HepG2 (cell line): ENCODE measurements around the gene ANKRD52. TPM values are rescaled to one million over a fixed set of nuclear protein-coding genes. Genes with fewer than 3 reads are reported as not detected.

Source experiments
- ELF4 ChIP-seq: sonication (generic); formaldehyde crosslinking; IDR thresholded peaks from 2 replicates; pipeline ENCODE4 v1.5.0; 2020; ENCODE audit warnings: missing genetic modification reagents, mild to moderate bottlenecking, moderate library complexity, borderline replicate concordance
- MED13 ChIP-seq: sonication (generic); formaldehyde crosslinking; IDR thresholded peaks from 2 replicates; pipeline ENCODE4 v1.5.0; 2020; ENCODE audit warnings: missing genetic modification reagents
- NFATC3 ChIP-seq: sonication (generic); formaldehyde crosslinking; IDR thresholded peaks from 2 replicates; pipeline ENCODE4 v1.5.1; 2020; ENCODE audit warnings: mild to moderate bottlenecking, missing genetic modification reagents
- REL ChIP-seq: sonication (generic); formaldehyde crosslinking; conservative IDR thresholded peaks from 2 replicates; pipeline ENCODE4 v1.8.0; 2022; ENCODE audit warnings: mild to moderate bottlenecking, missing genetic modification reagents, moderate library complexity
- TAF15 ChIP-seq: fragments of 200-400 bp; formaldehyde crosslinking; IDR thresholded peaks from one replicate; pipeline ENCODE4 v1.6.1; 2018; ENCODE audit warnings: mild to moderate bottlenecking, low read depth, low read length; ENCODE audit not compliant: poor library complexity, severe bottlenecking
- TCF12 ChIP-seq, 2 experiments: fragments of 450-650 bp in 1 of 2; sonication (generic) in 1 of 2; formaldehyde crosslinking in 1 of 2; IDR thresholded peaks; 2 replicates each; pipeline versions ENCODE4 v1.6.1 to v1.8.0; 2017 to 2022; ENCODE audit warnings: antibody characterized with exemption in 1 of 2, mild to moderate bottlenecking in 1 of 2, missing genetic modification reagents in 1 of 2, moderate library complexity in 1 of 2
- ZMAT3 ChIP-seq: sonication (generic); formaldehyde crosslinking; conservative IDR thresholded peaks from 2 replicates; pipeline ENCODE4 v1.7.0; 2021; ENCODE audit warnings: missing genetic modification reagents
- ZNF124 ChIP-seq: sonication (generic); formaldehyde crosslinking; IDR thresholded peaks from 2 replicates; pipeline ENCODE4 v1.4.0; 2020; ENCODE audit warnings: missing genetic modification reagents
- ZNF136 ChIP-seq: sonication (generic); formaldehyde crosslinking; IDR thresholded peaks from 2 replicates; pipeline ENCODE4 v1.8.1; 2022; ENCODE audit warnings: low read depth, mild to moderate bottlenecking, moderate library complexity, missing genetic modification reagents
- ZNF224 ChIP-seq: sonication (generic); formaldehyde crosslinking; IDR thresholded peaks from 2 replicates; pipeline ENCODE4 v1.5.0; 2020; ENCODE audit warnings: mild to moderate bottlenecking, missing genetic modification reagents
- ZNF296 ChIP-seq: sonication (generic); formaldehyde crosslinking; conservative IDR thresholded peaks from 2 replicates; pipeline ENCODE4 v1.5.0; 2020; ENCODE audit warnings: mild to moderate bottlenecking, missing genetic modification reagents
- ZNF674 ChIP-seq: sonication (generic); formaldehyde crosslinking; IDR thresholded peaks from 2 replicates; pipeline ENCODE4 v1.5.0; 2020; ENCODE audit warnings: low read depth, mild to moderate bottlenecking, missing genetic modification reagents
- ZNF678 ChIP-seq: sonication (generic); formaldehyde crosslinking; IDR thresholded peaks from 2 replicates; pipeline ENCODE4 v1.4.0; 2020; ENCODE audit warnings: mild to moderate bottlenecking, missing genetic modification reagents
- ZNF746 ChIP-seq: sonication (generic); formaldehyde crosslinking; IDR thresholded peaks from 2 replicates; pipeline ENCODE4 v1.8.0; 2022; ENCODE audit warnings: mild to moderate bottlenecking, missing genetic modification reagents
- ZSCAN25 ChIP-seq: sonication (generic); formaldehyde crosslinking; IDR thresholded peaks from 2 replicates; pipeline ENCODE4 v1.8.0; 2022; ENCODE audit warnings: mild to moderate bottlenecking, missing genetic modification reagents
- polyA plus RNA-seq, 8 experiments: library from polyadenylated mRNA; depleted of rRNA in 3 of 8; stranded (reverse) in 7 of 8; unstranded in 1 of 8; fragments of >200 nt; fragmentation: Illumina TruSeq in 4 of 8; extraction: Trizol in 4 of 8; gene quantifications; 2 replicates each; pipeline versions ENCODE4 v1.2.1 to v1.2.3, GENCODE V29; 2011 to 2016; ENCODE audit warnings: low read depth in 4 of 8, missing spikeins in 1 of 8, mixed read lengths in 1 of 8; ENCODE audit not compliant: insufficient read depth in 1 of 8
- total RNA-seq, 5 experiments: library from RNA; depleted of rRNA; stranded (reverse); fragments of >200 nt; fragmentation: Illumina TruSeq; extraction: Trizol; gene quantifications; 2 replicates each; pipeline ENCODE4 v1.2.3, GENCODE V29; 2016; ENCODE audit warnings: low read depth in 1 of 5
- TF ChIP-seq, protein P1 (sequence below): sonication (generic); formaldehyde crosslinking; IDR thresholded peaks from 2 replicates; pipeline ENCODE4 v1.5.1; 2020; ENCODE audit warnings: mild to moderate bottlenecking, missing genetic modification reagents, borderline replicate concordance
- TF ChIP-seq, protein P2 (sequence below): sonication (generic); formaldehyde crosslinking; IDR thresholded peaks from 2 replicates; pipeline ENCODE4 v1.8.0; 2022; ENCODE audit warnings: mild to moderate bottlenecking, missing genetic modification reagents, borderline replicate concordance
- TF ChIP-seq, protein P3 (sequence below): sonication (generic); formaldehyde crosslinking; IDR thresholded peaks from 2 replicates; pipeline ENCODE4 v1.4.0; 2020; ENCODE audit warnings: mild to moderate bottlenecking, missing genetic modification reagents
- TF ChIP-seq, protein P4 (sequence below): IDR thresholded peaks from 2 replicates; pipeline ENCODE4 v1.6.1; 2018; ENCODE audit warnings: missing genetic modification reagents

The ANKRD52 gene
- total and polyA plus RNA-seq, 2 of the 13 experiments (the other 11 are each of a cell fraction or from before 2014, with no cell fraction given) = 7.8 to 9.2 TPM

DNA sequence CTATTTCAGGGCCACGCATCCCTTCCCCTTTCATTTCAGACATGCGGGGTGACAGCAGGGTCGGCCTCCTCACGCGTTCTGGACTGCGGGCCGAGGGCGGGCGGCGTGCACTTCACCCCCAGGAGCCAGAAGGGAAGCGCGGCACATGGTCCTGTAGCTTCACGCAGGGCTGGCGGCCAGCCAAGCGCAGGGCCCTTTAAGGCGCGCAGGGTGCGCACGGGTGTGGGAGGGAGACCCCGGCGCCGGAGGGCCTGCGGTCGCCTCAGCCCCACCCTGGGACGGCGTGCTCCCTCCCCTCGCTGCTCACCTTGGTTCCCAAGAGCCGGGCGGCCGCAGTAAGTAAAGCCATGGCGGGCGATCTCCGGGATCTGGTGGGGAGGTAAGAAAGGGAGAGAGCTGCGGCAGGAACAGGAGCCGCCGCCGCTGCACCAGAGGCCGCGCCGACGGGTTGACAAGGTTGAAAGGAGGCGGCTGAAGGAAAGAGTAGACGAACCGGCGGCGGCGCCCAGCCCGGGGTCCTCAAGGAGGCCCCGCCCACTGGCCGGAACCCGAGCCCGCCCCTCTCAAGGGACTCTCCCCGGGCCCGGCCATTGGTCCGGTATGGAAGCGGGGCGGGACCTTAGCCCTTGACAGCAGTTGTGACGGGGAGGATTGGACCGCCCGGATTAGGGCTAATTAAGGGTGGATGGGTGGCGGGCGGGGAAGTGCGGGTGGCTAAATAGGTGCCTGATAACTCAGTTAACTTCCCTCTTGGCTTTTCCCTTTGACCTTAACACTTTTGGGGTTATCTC, 41.9 kb upstream of the ANKRD52 start, which contains the start of gene CS (continued):
- TF ChIP-seq, protein P1, sequence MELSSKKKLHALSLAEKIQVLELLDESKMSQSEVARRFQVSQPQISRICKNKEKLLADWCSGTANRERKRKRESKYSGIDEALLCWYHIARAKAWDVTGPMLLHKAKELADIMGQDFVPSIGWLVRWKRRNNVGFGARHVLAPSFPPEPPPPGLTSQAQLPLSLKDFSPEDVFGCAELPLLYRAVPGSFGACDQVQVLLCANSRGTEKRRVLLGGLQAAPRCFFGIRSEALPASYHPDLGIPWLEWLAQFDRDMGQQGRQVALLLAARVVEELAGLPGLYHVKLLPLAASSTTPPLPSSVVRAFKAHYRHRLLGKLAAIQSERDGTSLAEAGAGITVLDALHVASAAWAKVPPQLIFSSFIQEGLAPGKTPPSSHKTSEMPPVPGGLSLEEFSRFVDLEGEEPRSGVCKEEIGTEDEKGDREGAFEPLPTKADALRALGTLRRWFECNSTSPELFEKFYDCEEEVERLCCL (CRISPR knock-in tag) = no peak
- TF ChIP-seq, protein P2, sequence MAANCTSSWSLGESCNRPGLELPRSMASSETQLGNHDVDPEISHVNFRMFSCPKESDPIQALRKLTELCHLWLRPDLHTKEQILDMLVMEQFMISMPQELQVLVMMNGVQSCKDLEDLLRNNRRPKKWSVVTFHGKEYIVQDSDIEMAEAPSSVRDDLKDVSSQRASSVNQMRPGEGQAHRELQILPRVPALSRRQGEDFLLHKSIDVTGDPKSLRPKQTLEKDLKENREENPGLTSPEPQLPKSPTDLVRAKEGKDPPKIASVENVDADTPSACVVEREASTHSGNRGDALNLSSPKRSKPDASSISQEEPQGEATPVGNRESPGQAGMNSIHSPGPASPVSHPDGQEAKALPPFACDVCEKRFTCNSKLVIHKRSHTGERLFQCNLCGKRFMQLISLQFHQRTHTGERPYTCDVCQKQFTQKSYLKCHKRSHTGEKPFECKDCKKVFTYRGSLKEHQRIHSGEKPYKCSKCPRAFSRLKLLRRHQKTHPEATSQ (CRISPR knock-in tag) = no peak
- TF ChIP-seq REL (CRISPR knock-in tag) = no peak
- TF ChIP-seq, protein P3, sequence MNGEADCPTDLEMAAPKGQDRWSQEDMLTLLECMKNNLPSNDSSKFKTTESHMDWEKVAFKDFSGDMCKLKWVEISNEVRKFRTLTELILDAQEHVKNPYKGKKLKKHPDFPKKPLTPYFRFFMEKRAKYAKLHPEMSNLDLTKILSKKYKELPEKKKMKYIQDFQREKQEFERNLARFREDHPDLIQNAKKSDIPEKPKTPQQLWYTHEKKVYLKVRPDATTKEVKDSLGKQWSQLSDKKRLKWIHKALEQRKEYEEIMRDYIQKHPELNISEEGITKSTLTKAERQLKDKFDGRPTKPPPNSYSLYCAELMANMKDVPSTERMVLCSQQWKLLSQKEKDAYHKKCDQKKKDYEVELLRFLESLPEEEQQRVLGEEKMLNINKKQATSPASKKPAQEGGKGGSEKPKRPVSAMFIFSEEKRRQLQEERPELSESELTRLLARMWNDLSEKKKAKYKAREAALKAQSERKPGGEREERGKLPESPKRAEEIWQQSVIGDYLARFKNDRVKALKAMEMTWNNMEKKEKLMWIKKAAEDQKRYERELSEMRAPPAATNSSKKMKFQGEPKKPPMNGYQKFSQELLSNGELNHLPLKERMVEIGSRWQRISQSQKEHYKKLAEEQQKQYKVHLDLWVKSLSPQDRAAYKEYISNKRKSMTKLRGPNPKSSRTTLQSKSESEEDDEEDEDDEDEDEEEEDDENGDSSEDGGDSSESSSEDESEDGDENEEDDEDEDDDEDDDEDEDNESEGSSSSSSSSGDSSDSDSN (CRISPR knock-in tag) = peak; percentile 64
- no peak for TF ChIP-seq MED13 (CRISPR knock-in tag)
- TF ChIP-seq TCF12 (IDR thresholded peaks at IDR 0.05) = no peak
- peak; percentile 30; the same call in 1 of the 2 replicates for TF ChIP-seq TCF12 (CRISPR knock-in tag; IDR thresholded peaks at IDR 0.05)
- no peak for TF ChIP-seq ZSCAN25 (CRISPR knock-in tag)
- TF ChIP-seq ZNF746 = peak; percentile 49; the same call in 1 of the 2 replicates
- no peak for TF ChIP-seq ZNF296 (CRISPR knock-in tag)
- peak; percentile 82; the same call in 1 of the 2 replicates for TF ChIP-seq ELF4
- no peak for TF ChIP-seq ZNF124
- TF ChIP-seq ZNF678 (CRISPR knock-in tag) = no peak; the same call in 1 of the 2 replicates
- TF ChIP-seq NFATC3 (CRISPR knock-in tag) = no peak
- TF ChIP-seq ZMAT3 (CRISPR knock-in tag) = no peak
- TF ChIP-seq ZNF224 (CRISPR knock-in tag) = no peak
- no peak for TF ChIP-seq ZNF674 (CRISPR knock-in tag)
- TF ChIP-seq TAF15 = peak; percentile 75
- TF ChIP-seq, protein P4, sequence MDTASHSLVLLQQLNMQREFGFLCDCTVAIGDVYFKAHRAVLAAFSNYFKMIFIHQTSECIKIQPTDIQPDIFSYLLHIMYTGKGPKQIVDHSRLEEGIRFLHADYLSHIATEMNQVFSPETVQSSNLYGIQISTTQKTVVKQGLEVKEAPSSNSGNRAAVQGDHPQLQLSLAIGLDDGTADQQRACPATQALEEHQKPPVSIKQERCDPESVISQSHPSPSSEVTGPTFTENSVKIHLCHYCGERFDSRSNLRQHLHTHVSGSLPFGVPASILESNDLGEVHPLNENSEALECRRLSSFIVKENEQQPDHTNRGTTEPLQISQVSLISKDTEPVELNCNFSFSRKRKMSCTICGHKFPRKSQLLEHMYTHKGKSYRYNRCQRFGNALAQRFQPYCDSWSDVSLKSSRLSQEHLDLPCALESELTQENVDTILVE (CRISPR knock-in tag) = no peak; the same call in 1 of the 2 replicates
- TF ChIP-seq ZNF136 (CRISPR knock-in tag) = no peak
